Right cardiac atrium (tissue), 5 donors: ENCODE results near the gene DYNLT2. TPM values are rescaled to one million over a fixed set of nuclear protein-coding genes. Genes with fewer than 3 reads are reported as not detected.

Experiments
- ATAC-seq, 2 donors: fragments of 200-7000 bp; cut with Tn5 transposase; one replicate each; pipeline versions ENCODE4 v1.8.0 to v1.9.1; 2020; ENCODE audit warnings: moderate library complexity in 2 of 2, mild to moderate bottlenecking in 1 of 2
- DNase-seq, 3 donors: peaks; one replicate each; pipeline ENCODE4 v3.0.0-alpha.2; 2020
- H3K27ac ChIP-seq: one replicate; pipeline ENCODE4 v1.5.1; 2013; ENCODE audit warnings: mild to moderate bottlenecking, low read length, control low read depth, moderate library complexity
- H3K27me3 ChIP-seq: one replicate; pipeline ENCODE4 v1.6.1; 2013; ENCODE audit not compliant: control insufficient read depth, insufficient read depth
- H3K4me1 ChIP-seq: one replicate; pipeline ENCODE4 v1.6.1; 2013; ENCODE audit warnings: low read length; ENCODE audit not compliant: control insufficient read depth, insufficient read depth
- H3K4me3 ChIP-seq: one replicate; pipeline ENCODE4 v1.5.1; 2013; ENCODE audit warnings: low read length, control low read depth
- H3K9me3 ChIP-seq: one replicate; pipeline ENCODE4 v1.6.1; 2013; ENCODE audit warnings: low read length; ENCODE audit not compliant: control insufficient read depth
- WGBS: extraction: QIAGEN DNeasy Blood & Tissue Kit; methylation state at CpG from one replicate; pipeline ENCODE4 v1.1.7; 2013; 5-methylcytosine and 5-hydroxymethylcytosine counted together
- intact Hi-C, 4 donors: fragments of 100-400 bp; cut with DNase I; formaldehyde crosslinking; loops; one replicate each; pipeline versions ENCODE4 v1.11.0 to v1.14.0; 2022 to 2023
- polyA plus RNA-seq: library from polyadenylated mRNA; stranded (reverse); fragments of 200-250 nt; gene quantifications from one replicate; pipeline ENCODE4 v1.2.3, GENCODE V29; 2013
- total RNA-seq, 4 donors: library from RNA; stranded (reverse); fragmentation: NEBNext Ultra II Directional; extraction: Animal tissue kit (Norgen Biotek cat#: 25700); gene quantifications; one replicate each; pipeline ENCODE4 v1.2.1, GENCODE V29; 2021
- donor health status: healthy with polysubstance abuse.
- donor health status: DM: no; HTN: yes; CAD: no.
- donor health status: DM: no; HTN: no; CAD: no.
- donor health status: DM: no; HTN: yes; CAD: no; lungs with severe emphysema.
- donor health status: DM: yes; HTN: yes; CAD: no.

Gene DYNLT2
- total and polyA plus RNA-seq, 5 donors: 0.77 to 1.2 (median 1.0) TPM

DNA sequence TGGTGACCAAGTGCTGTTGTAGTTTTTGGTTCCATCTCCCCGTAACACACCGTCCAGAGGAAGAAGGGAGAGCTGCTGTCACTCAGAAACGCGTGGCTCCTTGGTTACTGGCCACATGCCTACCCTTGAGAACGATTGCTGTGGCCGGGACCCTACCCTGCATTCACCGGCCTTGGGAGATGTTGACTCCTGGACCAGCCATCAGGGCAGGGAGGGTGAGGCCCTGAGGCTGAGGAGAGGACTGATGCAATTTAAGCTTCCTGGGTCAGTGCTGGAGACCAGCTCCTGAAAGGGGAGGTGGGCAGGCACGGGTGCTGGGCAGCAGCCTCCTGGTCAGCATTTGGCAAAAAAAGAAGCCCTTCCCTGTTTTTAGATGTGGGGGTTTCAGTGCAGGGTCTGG, 31.6 kb upstream of the DYNLT2 start:
- ATAC-seq: no peak
- Histone ChIP-seq H3K4me3 (no peak overlapping the region), H3K4me1 (no peaks in the 10 kb centered on the region), H3K27me3 (no peaks in the 10 kb centered on the region), H3K9me3 (no peaks in the 10 kb centered on the region), H3K27ac (no peak overlapping the region)
- DNase-seq: no peak
- WGBS: 97% methylated on average over 8 of the region's 8 CpGs
- intact Hi-C loops: no loop called here

DNA sequence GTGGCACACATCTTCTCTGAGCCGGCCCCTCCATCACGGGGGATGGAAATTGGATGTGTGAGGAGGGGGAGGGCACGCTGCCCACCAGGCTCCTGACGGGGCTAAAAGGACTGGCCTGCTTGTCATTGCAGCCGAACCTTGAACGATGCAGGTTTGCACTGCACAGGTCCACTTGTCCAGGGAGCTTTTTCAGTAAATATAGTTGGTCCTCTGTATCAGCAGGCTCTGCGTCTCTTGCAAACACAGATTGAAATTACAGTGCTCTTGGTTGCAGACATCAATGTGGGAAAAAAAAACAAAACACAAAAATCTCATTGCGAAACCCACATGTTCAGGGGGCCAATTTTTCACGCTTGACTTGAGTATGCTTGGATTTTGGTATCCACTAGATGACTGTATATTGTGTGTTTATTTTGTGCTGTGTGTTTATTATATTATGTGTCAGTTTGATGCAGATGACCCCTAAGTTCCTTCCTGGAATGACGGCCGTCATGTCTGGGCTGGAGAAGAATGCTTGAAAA, 29.3 kb upstream of the DYNLT2 start:
- Histone ChIP-seq H3K9me3 (no peaks in the 10 kb centered on the region), H3K4me3 (no peak overlapping the region), H3K27me3 (no peaks in the 10 kb centered on the region), H3K4me1 (no peaks in the 10 kb centered on the region), H3K27ac (no peak overlapping the region)
- ATAC-seq: no peak
- no peak for DNase-seq
- intact Hi-C loops: no loop called here
- WGBS: 87% methylated on average over 11 of the region's 11 CpGs

DNA sequence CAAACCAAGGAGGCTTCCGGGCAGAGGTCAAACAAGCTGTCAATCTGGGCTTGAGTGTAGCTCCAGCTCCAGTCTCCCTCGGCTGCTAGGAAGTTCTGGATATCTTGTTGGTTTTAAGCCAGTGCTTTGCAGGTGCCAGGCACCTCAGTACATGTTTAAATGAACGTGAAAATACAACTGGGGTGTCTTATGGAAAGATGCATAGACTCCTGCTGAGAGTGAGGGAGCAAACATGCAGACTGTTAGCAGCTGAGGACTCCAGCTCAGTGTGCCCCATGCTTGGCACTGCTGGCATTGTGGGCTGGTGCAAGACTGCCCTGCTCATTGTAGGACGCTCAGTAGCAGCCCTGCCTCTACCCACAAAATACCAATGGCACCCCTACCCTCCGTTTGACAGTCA, 28.5 kb upstream of the DYNLT2 start:
- H3K9me3 ChIP-seq: no peaks in the 10 kb centered on the region
- H3K4me1 ChIP-seq: no peaks in the 10 kb centered on the region
- WGBS: 80% methylated on average over 5 of the region's 5 CpGs
- H3K27ac ChIP-seq: no peak overlapping the region
- DNase-seq (no peak), ATAC-seq (no peak)
- intact Hi-C loops: no loop called here
- H3K4me3 ChIP-seq: no peak overlapping the region
- no peaks in the 10 kb centered on the region for H3K27me3 ChIP-seq

DNA sequence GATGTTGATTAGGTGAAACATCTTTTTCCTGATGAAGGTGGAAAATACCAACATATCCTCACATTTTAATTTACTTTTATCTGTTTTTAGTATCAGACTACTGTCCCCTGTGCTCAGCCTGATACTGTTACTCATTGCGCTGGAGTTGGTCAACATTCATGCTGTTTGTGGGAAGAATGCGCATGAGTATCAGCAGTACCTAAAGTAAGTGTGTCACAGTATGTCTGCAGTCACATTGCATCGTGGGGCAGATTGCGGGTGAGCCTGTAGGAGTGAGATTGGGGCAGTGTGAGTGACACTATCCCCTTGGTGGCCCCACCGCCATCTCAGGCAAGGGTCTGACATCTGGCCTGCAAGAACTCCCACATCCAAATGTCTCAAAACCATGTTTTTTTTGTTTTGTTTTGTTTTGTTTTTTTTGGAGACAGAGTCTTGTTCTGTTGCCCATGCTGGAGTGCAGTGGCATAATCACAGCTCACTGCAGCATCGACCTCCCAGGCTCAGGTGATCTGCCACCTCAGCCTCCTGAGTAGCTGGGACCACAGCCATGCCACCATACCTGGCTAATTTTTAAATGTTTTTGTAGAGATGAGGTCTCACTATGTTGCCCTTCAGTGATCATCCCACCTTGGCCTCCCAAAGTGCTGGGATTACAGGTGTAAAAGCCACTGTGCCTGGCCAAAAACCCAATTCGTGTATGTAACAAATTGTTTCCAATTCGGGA, 27.9 kb upstream of the DYNLT2 start:
- ATAC-seq (no peak), DNase-seq (no peak)
- Histone ChIP-seq H3K9me3 (no peaks in the 10 kb centered on the region), H3K4me1 (no peaks in the 10 kb centered on the region), H3K27me3 (no peaks in the 10 kb centered on the region), H3K4me3 (no peak overlapping the region), H3K27ac (no peak overlapping the region)
- intact Hi-C loops: no loop called here
- WGBS: 87% methylated on average over 8 of the region's 8 CpGs

DNA sequence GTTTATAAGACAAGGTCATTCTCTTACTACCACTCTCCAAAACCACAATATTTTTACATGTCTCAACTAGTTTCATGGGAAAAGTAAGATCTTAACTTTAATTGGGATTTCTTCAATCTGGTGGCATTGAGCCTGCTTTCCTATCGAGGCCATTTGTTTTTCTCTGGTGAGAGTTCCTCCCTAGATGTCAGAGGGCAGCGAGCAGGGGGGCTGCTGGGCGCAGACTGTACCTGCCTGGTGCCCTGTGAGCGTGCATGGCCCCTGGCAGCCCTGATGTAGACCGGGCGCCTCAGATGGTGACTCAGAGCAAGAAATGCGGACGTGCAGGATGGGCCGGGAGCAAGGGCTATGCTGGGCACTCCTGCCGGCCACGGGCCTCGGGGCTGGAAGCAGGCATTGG, 27.3 kb upstream of the DYNLT2 start:
- Histone ChIP-seq H3K27me3 (no peaks in the 10 kb centered on the region), H3K9me3 (no peaks in the 10 kb centered on the region), H3K4me1 (no peaks in the 10 kb centered on the region), H3K4me3 (no peak overlapping the region), H3K27ac (no peak overlapping the region)
- DNase-seq (no peak), ATAC-seq (no peak)
- WGBS: 93% methylated on average over 12 of the region's 12 CpGs
- intact Hi-C loops: no loop called here

DNA sequence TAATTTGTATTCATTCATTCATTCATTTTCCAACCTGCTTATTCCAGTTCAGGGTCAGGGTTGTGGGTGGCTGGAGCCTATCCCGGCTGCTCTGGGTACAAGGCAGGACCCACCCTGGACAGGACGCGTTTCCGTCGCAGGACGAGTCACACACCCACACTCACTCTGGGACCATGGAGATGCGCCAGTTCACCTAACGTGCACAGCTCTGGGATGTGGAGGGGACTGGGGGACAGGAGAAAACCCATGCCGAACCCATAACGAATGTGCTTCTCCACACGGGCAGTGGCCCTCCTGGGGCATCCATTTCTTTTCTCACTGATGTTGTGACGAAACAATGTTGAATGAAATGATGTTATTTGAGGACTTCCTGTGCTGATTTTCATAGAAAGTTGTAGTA, 26.5 kb upstream of the DYNLT2 start:
- H3K9me3 ChIP-seq: no peaks in the 10 kb centered on the region
- H3K27ac ChIP-seq: no peak overlapping the region
- intact Hi-C loops: no loop called here
- 92% methylated on average over 12 of the region's 12 CpGs for WGBS
- H3K4me3 ChIP-seq: no peak overlapping the region
- H3K4me1 ChIP-seq: no peaks in the 10 kb centered on the region
- no peaks in the 10 kb centered on the region for H3K27me3 ChIP-seq
- DNase-seq (no peak), ATAC-seq (no peak)

DNA sequence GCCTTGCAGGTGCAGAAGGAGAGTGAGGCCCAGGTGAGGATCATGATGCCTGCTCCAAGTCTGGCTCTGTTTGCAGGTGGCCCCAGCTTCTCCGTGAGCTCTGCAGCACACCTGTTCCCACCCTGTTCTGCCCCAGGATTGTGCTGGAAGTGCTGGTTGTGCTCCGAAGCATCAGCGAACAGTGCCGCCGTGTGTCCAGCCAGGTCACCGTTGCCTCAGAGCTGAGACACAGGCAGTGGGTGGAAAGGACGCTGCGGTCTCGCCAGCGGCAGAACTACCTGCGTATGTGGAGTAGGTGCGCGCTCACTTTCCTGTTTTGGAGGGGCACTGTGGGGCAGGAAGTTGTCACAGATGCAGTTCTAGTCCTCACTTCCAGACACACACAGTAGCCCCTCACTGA, 25.0 kb upstream of the DYNLT2 start:
- no peaks in the 10 kb centered on the region for H3K4me1 ChIP-seq
- WGBS: 95% methylated on average over 13 of the region's 13 CpGs
- H3K27me3 ChIP-seq: no peaks in the 10 kb centered on the region
- no peak overlapping the region for H3K27ac ChIP-seq
- DNase-seq (no peak), ATAC-seq (no peak)
- no peaks in the 10 kb centered on the region for H3K9me3 ChIP-seq
- no peak overlapping the region for H3K4me3 ChIP-seq
- intact Hi-C loops: no loop called here

DNA sequence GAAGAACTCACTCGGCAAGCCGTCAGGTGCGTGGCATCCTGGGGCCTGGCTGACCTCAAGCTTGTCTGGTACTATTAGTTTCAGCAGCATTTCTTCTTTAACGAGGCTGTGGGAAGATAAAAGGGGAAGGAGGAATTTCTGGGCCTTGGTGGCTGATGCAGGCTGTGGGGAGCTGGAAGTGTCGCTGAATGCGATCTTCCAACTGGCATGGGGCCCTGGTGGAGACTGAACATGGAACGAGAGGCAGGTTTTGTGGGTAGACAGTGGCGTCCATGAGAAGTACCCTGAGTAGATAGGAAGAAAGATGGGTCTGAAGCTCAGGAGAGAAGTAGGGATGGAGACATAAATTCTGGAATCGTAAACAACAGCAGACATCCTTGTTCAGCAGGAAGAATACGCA, 23.9 kb upstream of the DYNLT2 start:
- Histone ChIP-seq H3K9me3 (no peaks in the 10 kb centered on the region), H3K4me3 (no peak overlapping the region), H3K27me3 (no peaks in the 10 kb centered on the region), H3K4me1 (no peaks in the 10 kb centered on the region), H3K27ac (no peak overlapping the region)
- WGBS: 87% methylated on average over 10 of the region's 10 CpGs
- DNase-seq (no peak), ATAC-seq (no peak)
- intact Hi-C loops: no loop called here

DNA sequence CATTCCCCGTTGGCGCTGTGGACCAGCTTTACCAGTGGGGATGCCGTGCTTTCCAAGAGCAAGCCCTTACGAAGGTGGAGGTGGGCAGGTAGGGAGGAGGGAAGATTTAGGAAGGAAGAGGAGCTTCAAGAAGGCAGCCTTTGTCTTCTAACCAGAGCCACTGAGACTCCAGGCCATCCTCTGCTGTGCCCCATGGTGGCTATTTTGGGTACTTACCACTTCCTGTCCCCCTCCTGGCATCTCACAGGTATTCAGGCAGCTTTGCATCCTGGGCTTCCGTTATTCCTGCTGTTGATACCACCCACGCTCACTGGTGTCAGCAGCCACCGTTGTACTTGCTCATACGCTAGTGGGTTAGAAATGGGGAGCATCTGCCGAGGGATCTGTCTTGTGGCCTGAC, 23.0 kb upstream of the DYNLT2 start:
- H3K9me3 ChIP-seq: no peaks in the 10 kb centered on the region
- H3K27me3 ChIP-seq: no peaks in the 10 kb centered on the region
- WGBS: 86% methylated on average over 9 of the region's 9 CpGs
- H3K4me1 ChIP-seq: no peaks in the 10 kb centered on the region
- no peak for DNase-seq
- H3K27ac ChIP-seq: no peak overlapping the region
- intact Hi-C loops: no loop called here
- no peak for ATAC-seq
- H3K4me3 ChIP-seq: no peak overlapping the region

DNA sequence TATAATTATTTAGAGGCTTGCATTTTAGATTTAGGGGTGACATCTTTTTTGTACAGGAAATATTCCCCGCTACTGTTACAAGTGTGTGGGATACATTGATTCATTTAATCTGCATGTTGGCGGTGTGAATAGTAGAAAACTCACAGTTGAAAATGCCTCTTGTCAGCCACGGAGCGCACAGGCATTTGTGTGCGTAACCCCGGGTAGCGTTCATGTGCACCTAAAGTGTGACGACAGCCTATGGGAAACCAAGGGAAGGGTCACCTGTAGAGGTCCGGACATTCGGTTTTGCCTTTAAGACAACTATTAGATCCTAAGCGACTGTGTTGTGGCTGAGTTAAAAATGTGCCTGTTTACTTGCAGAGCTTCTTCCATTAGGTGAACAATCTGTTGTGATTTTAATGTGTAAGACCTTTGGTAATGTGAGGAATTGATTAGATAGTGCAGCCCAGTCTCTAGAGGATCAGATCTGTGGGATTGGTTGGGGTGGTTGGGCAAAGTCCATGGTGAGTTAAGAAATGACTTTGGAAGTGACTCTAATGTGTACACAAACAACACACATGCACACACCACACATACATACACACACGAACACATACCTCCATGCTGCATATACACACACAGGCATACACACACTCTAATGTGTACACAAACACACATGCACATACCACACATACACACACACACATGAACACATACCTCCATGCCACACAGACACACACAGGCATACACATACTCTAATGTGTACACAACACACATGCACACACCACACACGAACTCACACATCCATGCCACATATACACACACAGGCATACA, 15.8 kb upstream of the DYNLT2 start:
- ATAC-seq: no peak
- 93% methylated on average over 13 of the region's 13 CpGs for WGBS

DNA sequence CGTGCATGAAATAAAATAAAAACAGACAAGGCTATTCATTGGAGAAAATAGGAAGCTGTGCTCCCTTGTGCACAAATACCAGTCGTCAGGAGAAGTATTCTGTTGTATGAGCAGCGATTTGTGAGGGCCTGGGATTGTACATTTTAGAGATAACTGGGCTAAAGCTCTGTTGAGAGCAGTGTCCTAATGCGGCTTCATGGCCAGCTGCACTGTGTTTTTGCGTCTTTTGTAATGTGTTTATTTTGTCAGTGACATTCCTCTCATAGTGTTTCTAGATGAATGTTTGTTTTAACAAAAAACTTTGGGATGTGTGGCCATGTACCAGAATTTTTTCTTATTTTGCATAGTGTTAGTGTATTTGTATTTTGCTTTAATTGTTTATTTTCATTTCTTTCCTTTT, 14.9 kb upstream of the DYNLT2 start:
- Histone ChIP-seq H3K27me3 (no peaks in the 10 kb centered on the region), H3K4me3 (no peak overlapping the region), H3K9me3 (no peaks in the 10 kb centered on the region), H3K27ac (no peak overlapping the region), H3K4me1 (no peaks in the 10 kb centered on the region)
- ATAC-seq (no peak), DNase-seq (no peak)
- intact Hi-C loops: no loop called here
- 84% methylated on average over 5 of the region's 5 CpGs for whole genome bisulfite sequencing

More for the DNA sequence above, 15.8 kb upstream of the DYNLT2 start:
- Histone ChIP-seq H3K4me1 (no peaks in the 10 kb centered on the region), H3K4me3 (no peak overlapping the region), H3K9me3 (no peaks in the 10 kb centered on the region), H3K27ac (no peak overlapping the region), H3K27me3 (no peaks in the 10 kb centered on the region)
- intact Hi-C loops: no loop called here
- no peak for DNase-seq
